ENCODE measurements around the gene SAMD11.
"Not testable (repeated sequence)": the region's sequence is repeated elsewhere in the genome, so short reads cannot be mapped to it uniquely, and the experiment has no call there.

Gene SAMD11

DNA sequence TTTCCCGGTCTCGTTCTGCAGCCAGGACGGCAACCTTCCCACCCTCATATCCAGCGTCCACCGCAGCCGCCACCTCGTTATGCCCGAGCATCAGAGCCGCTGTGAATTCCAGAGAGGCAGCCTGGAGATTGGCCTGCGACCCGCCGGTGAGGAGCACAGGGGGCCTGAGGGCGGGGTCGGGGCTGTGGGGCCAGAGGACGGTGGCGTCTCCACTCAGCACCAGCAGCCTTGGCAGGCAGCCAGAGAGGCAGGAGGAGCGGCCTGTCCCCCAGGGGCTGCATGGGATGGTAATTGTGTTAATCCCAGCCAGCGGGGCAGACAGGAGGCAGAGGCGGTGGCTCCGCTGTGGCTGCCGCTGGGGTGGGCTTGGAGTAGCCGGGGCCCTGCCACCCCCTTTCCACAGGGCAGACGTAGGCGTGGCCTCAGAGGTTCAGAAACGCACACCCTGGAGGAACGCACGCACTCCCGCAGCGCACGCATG lies 12.1 kb downstream of the SAMD11 start:
- no peak for DNase-seq

DNA sequence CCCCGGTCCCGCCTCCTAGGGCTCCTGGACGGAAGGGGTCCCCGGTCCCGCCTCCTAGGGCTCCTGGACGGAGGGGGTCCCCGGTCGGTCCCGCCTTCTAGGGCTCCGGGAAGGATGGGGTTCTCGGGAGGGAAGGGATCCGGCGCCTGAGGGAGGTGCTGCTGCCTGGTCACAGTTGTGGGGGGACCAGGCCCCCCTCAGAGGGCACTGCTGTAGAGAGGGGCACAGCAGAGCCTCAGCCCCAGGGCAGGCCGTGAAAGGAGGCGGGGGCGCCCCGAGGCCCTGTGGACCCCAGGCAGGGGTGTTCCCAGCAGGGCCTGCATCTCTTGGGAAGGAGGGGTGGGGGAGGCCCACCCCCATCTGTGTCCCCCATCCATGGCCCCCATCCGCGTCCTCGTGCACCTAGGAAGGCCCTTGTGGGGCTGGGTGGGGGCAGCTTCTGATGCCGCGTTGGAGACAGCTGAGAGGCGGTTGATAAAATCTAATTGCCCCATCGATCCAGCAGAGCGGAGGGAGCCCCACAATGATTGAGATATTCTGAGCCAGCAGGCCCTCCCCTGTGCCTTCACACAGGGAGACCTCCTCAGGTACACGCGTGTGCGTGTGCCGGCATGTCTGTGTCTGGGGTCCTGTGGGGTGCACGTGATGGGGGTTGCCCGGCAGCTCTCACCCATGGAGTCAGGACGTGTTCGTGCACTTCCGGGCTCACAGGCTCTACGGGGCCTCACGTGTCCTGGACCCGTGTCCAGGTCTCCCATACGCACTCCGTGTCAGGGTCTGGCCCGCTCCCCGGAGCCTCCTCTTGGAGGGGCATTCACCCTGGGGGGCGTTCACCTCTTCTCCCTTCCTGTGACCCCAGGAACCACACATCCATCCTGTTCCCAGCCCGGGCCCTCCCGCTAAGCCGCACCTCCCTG lies 12.9 kb downstream of the SAMD11 start:
- DNase-seq = no peak

GRCh38 chr1:937521-937920 lies 13.8 kb downstream of the SAMD11 start:
- DNase-seq = no peak

DNA sequence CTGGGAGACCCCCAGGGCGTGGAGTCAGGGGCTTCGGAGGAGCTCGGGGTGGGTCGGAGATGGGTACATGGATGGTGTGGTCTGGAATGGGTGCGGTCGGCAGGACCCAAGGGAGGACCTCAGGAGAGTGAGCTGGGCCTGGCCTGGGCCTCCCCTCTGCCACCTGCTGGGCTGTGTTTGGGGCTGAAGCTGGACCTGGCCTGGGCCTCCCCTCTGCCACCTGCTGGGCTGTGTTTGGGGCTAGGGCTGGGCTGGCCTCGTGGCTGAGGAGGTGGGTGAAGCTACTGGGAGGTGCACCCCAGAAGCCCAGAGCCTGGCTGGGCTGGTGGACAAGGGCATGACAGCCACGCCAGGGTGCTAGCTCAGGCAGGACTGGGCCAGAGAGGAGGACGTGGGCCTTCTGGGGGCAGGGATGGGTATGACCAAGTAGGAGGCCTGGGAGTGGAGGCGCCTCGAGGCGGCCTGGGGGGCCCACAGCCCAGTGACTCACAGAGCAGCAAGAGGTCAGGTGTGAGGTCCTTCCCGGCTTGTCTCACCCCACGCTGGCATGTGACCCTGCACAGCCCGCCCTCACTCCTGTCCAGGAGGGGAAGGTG lies 14.5 kb downstream of the SAMD11 start:
- DNase-seq = no peak

- no peak for DNase-seq
Measured at GRCh38 chr1:938711-939489, 15.2 kb downstream of the SAMD11 start.

DNA sequence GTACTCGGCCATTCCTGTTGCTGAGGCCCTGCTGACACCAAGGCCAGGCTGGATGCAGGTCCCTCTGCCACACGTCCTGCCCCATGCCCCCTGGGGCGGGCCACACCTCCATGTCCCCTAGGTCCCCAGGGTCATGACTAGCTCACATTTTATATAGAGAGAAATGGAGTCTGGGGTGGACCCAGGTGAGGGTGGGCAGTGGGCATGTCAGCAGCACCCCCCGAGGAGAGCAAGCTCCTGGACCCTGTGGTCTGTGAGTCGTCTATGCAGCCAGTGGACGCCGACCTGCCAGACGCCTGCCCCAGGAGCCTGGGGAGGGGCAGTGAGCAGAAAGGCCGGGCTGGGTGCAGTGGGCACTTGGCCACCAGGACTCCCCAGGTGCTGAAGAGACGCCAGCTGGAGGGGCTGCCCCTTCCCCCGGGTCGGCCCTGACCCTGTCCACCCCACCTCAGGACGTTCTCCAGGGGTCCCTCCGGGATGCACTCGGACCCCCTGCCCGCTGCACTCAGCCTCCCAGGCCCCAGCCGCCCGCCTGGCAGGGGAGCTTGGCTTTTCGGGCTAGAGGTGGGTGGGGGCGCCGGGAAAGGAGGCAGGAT lies 15.9 kb downstream of the SAMD11 start:
- no peak for DNase-seq

DNA sequence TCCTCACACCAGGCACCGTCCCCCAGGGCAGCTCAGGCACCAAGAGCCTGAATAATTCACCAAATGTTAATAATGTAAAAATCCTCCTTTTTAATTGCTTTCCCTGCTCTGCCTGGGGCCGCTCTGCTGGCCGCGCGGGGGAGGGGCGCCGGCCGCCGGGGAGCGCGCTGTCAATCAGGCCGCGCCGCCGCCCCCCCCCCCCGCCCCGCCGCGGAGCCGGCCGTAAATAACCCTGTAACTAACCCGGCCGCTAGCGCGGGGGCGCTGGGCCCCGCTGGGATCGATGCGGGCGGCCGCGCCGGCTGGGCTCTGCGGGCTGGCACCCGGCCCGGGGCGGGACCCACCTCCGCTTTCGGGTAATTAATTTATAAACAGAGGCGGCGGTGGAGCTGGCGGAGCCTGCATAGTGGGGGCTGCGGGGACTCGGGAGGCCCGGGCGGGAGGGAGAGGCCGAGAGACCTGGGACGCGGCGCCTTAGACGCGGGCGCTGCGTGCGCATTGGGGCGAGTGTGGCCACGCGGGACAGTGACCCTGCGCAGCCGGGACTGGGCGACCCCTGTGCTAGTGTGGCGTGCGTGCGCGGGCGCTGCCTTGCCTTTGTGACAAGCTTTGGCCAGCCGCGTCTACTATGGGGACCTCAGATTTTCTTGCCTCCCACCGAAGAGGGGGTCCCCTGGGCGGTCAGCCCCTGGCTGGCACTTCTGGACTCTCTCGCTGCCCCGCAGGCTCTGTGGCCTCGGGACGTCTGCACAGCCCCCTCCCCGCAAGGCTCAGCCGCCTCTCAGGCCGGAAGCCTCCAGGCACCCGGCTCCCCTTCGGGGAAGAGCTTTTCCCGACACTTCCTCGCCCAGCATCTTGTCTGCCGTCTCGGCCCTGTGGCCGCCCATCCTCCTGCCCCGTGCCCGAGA lies 16.6 kb downstream of the SAMD11 start:
- DNase-seq = no peak

GRCh38 chr1:941015-941587 lies 17.4 kb downstream of the SAMD11 start:
- DNase-seq = no peak

- no peak for DNase-seq
Measured at GRCh38 chr1:941588-942383, 18.1 kb downstream of the SAMD11 start.

- DNase-seq = no peak
Measured at GRCh38 chr1:942411-942821, 18.7 kb downstream of the SAMD11 start.

DNA sequence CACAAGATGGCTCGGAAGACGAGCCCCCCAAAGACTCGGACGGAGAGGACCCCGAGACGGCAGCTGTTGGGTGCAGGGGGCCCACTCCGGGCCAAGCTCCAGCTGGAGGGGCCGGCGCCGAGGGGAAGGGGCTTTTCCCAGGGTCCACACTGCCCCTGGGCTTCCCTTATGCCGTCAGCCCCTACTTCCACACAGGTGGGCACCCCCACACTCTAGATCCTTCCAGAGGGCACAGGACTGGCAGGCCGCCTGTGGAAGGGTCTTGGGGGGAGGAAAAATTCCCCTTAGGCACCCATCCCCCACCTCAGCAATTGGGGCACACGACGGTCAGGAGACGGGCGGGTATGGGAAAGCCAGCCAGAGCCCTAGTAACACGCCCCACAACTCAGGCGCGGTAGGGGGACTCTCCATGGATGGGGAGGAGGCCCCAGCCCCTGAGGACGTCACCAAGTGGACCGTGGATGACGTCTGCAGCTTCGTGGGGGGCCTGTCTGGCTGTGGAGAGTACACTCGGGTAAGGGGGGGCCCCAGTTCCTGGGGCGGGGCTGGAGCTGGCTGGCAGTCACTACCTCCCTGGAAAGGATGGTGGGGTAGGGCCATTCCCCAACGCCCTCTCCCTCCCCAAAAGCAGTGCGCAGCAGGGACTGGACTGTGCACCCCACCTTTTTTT lies 19.3 kb downstream of the SAMD11 start:
- DNase-seq = no peak

- DNase-seq = no peak
Measured at GRCh38 chr1:943545-944340, 20.0 kb downstream of the SAMD11 start.

- no peak for DNase-seq
Measured at GRCh38 chr1:944341-945325, 20.9 kb downstream of the SAMD11 start.

DNA sequence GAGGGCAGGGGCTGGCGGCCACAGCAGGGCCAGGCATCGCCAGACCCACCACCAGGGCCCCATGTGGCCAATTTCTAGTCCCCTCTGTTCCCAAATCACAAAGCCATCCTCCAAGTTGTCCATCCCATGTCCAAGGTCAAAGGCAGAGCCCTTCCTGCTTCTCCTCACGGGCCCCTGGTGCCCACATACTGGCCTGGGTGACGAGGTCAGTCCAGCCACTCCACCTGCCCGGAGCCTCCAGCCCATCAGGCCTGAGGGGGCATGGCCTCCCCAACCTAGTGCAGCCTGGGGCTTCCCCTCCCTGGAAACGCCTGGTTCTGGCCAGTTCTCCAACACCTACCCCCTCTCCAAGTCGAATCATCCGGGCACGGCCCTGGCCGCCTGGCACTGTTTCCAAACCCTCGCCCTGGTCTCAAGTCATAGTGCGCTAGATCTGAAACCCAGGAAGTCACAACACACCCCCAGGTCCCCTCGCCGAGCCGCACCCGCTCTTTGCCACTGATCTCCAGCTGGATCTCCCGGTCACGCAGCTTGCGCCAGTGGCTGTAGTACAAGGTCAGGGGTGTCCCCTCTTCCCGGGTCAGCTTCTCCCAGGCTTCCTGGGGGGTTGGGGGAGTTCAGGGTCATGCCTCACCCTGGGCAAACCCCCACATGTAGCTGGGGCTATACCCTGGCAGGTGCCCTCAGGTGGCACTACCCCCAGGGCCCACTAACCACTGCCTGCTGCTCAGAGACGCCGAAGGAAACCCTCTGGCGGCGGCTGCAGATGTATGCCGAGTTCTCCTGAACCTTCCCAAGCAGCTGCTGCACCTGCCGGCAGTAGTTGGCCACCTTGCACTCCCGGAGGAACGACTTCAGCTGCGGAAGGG lies 22.2 kb downstream of the SAMD11 start:
- no peak for DNase-seq

GRCh38 chr1:946811-947210 lies 23.1 kb downstream of the SAMD11 start:
- DNase-seq = not testable (repeated sequence)

DNA sequence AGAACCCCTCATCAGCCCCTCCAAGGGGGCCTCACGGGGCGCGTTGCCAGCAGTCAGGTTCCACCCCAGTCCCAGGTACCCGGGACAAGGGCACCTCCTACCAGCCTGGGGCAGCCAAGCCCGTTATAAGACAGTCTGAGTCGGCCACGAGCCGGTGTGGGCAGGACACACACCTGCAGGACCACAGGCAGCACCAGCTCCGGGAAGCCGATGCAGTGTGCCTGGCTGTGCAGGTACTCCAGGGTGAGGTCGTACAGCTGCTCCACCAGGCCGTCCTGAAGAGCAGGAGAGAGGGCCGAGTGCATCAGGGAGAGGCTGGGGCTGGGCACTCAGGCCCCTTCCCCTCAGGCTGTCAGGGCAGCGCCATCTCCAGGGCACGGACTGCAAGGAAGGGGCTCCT lies 24.2 kb downstream of the SAMD11 start:
- no peak for DNase-seq

- DNase-seq = no peak
Measured at GRCh38 chr1:950268-950667, 26.5 kb downstream of the SAMD11 start.

All from GOT3 (cell line).